Measurements from ENCODE around the gene SMIM43. TPM values are rescaled to one million over a fixed set of nuclear protein-coding genes. Genes with fewer than 3 reads are reported as not detected.

The SMIM43 gene
- total RNA-seq, 4 donors from 2014 or later = 1.3 TPM; not detected in 3

GRCh38 chr4:121720109-121720508 lies 44.9 kb downstream of the SMIM43 start:
- TF ChIP-seq CTCF (IDR thresholded peaks at IDR 0.05; ENCODE audit: low read depth) = no peak

DNA sequence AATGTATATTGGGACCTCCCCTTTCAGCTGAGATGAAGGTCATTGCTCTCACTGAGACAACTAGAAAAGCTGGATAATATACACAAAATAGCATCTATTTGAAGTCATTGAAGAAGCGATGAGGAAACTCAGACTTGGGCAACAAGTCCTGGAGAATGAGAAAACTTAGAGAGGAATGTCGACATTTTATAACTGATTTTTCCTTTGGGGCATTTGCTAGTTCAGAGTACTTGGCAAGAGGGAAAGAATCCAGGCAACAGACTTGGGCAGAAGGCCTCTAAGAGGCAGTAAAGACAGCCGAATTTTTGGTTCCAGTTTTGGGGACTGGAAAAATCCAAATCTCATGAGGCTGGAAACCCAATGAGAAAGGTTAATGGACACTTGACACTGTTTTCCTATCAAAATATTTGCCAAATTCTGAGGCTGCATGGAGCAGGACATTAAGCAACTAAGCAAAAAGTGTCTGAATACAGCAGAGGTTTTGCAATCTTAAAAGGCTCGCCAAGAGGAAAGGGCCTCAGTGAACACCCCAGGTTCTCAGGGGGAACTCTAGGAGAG lies 47.2 kb downstream of the SMIM43 start:
- no peak for TF ChIP-seq CTCF (IDR thresholded peaks at IDR 0.05; ENCODE audit: low read depth)

DNA sequence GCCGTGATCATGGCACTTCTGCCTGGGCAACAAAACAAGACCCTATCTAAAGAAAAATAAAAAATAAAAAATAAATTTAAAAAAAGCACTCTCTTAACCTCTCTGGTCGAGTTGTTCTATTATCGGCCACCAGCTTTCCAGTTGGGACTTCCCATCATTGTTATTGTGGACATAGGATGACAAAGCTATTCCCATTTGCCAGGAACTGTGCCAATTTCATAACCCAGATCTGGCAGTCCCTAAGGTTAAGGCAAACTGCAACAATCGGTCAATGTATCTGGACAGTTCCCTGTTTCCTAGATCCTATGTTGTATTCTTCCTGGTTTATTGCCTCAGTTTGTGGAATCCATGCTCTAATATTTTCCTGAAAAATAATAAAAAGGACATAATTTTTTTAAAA lies 50.4 kb downstream of the SMIM43 start:
- no peak for TF ChIP-seq CTCF (IDR thresholded peaks at IDR 0.05; ENCODE audit: low read depth)

DNA sequence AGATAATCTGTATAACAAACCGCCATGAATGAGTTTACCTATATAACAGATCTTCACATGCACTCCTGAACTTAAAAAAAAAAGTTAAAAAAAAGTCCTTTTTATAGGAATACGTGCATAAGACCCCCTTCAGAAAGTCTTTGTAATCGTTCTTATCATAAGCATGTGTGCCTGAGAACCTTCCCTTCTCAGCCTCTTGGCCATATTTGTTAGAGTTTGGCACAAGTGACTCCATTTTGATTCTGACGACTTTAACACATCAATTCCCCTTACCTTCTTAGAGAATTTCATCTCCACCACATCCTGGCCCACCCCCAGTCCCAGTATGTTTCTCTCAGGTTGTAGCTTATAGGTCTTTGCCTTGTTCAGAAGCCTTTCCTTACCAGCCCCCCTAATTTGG lies 52.2 kb downstream of the SMIM43 start:
- no peak for TF ChIP-seq CTCF (IDR thresholded peaks at IDR 0.05; ENCODE audit: low read depth)

- no peak for TF ChIP-seq CTCF (IDR thresholded peaks at IDR 0.05; ENCODE audit: low read depth)
These were observed 52.8 kb downstream of the SMIM43 start for GRCh38 chr4:121712001-121712651.

DNA sequence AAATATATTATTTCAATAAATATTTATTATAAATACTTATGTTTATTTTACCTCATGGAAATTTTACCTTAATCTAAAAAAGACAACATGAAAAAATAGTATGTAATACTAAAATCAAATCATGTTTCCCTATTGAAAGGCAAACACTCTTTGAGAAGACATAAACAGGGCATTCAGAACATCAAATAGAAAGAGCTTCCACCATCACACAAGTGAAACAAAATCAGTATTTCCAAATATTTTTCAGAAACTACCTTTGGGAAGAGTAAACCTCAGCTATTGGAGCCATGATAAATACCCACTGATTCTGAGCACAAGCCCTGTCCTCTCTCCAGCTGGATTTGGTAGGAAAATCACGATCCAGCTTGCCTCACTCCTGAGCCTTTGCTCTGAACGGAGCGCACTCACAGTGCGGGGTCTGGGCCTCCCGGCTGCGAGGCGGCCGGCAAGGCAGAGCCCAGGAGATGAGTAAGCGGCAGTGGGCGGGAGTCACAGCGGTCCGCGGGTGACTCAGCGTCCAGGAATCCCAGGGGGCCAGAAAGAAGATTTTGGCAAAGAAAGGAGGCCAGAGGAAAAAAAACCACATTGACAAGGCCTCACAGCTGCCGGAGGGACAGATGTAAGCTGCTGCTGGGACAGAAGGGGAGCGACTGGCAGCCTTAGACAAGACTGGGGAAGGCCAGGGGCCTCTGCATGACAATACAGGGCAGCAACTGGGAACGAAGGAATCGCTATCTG lies 53.5 kb downstream of the SMIM43 start:
- TF ChIP-seq CTCF (IDR thresholded peaks at IDR 0.05; ENCODE audit: low read depth) = no peak

DNA sequence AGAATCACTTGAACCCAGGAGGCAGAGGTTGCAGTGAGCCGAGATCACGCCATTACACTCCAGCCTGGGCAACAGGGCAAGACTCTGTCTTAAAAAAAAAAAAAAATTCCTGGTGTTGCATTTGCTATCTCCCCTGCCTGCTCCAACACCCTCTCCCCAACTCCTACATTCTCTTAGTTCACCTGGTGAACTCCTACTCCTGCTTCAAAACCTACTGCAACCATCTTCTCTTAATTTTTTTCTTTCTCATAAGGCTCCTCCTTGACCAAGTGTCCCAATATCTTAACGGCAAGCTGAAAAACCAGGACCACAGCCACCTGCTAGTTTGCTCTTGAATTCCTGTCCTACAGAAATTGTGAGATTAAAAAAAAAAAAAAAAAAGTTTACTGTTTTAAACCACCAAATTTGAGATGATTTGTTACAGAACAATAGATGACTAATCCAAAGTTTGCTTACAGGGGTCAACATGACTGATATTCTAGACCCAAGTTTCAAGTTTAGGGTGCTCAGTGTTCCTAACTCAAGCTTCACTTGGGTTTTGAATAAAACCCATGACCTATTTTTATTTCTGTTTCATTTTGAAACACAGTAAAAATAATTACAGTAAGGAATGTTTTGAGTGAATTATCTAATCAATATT lies 55.1 kb downstream of the SMIM43 start:
- TF ChIP-seq CTCF (IDR thresholded peaks at IDR 0.05; ENCODE audit: low read depth) = no peak

Data from subcutaneous adipose tissue (tissue), 4 donors.